T47D (cell line): ENCODE results near the gene FEM1C.
A peak's percentile ranks its signal among the peaks of the same experiment; 100 is the strongest.

Source experiments
- DNase-seq, 2 experiments: peaks; one replicate each; pipeline versions ENCODE4 v3.0.0 to v3.0.0-alpha.2; 2011 to 2012; ENCODE audit warnings: low read depth in 1 of 2, low spot score in 1 of 2
- JUND ChIP-seq: IDR thresholded peaks from 2 replicates; pipeline ENCODE4 v1.6.1; 2012; ENCODE audit warnings: low read depth
- in situ Hi-C: cut with HindIII; loops from 2 replicates; pipeline ENCODE4 v1.10.0; 2016; ENCODE audit warnings: low sequenced_read_pairs, low pct_unique_long_range_greater_than_20kb

Gene FEM1C

DNA sequence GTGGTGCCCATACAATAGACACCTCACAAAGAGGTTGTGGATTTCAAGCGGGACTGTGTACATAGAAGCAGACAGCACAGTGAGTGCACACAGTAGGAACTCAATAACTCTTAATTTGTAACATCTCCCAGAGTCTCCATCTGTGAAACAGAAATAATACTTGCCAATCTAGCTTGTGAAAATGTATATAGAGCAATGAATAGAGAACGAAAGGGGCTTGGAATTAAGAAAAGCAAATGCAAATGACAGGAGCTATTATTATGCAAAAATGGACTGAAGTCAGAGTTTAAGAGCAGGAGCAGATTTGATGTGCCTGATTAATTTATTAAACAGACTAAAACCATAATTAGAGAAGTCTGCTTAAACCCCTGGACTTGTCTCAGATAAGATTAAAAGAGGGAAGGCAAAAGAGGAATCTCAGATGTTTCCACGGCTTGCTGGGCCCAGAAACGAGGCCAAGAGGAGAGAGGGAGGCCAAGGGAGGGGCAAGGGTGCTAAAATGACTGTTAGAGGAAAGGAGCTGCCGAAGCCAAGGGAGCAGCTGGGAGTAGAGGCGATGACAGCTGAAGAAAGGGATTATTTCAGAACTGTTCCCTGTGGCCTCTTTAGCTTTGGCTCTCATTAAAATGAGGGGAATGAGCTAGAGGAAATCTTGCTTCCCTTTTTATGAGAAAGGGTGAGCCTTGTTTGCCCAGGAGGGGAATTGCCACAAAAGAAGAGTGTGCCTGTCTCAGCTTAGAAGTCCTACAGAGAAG, 72.1 kb downstream of the FEM1C start:
- TF ChIP-seq JUND, result no peak
- in situ Hi-C loops, result no loop called here
- DNase-seq, result no peak

DNA sequence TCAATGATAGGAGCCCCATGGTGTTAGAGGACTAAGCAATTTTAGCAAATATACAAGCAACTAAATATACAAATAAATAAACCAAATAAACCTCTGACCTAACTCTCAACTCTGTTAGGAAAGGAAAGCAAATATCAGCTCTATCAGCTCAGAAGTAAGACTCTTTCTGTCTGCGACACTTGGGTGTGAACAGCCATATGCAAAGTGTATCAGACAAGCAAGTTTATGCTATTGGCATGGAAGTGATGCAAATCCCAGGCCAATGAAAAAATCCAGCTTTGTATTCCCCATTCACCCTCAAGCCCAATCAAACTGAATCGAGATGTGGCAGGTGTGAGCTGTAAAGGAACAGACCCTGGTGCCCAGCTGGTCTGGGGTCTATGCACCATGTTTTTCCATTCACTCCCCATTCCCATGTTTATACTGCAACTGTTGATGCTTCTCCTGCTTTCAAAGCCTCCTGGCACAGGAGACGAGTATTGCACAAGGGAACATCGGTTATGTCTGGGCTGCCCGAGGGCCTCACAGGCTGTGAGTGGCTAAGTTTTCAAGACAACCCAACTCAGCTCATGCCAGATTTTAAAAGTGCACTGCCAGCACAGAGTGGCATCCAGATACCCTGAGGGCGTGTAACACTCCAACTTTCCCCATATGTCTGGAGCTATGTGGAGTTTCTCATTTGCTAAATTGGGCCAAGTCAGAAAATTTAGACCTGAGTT, 73.1 kb downstream of the FEM1C start:
- in situ Hi-C loops, result no loop called here

DNA sequence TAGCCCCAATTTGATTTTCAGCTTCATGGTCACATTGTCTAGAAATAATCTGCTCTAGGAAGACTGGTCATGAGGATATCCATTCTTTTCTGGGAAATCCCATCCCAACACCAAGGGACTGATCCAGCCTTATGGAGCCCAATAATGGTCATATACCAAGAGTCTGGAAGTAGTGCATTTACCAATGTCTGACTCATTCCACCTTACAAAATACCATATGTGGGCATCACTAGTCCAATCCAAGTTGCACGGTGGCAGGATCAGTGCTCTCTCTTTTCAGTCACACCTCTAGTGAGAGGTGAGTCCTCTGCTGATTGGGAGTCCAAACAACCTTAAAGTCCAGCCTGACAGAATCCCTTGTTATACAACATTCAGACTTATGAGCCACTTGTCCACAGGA, 73.7 kb downstream of the FEM1C start:
- DNase-seq, result no peak
- no peak for TF ChIP-seq JUND
- in situ Hi-C loops, result no loop called here

More for the DNA sequence above, 73.1 kb downstream of the FEM1C start:
- TF ChIP-seq JUND, result no peak
- DNase-seq, result peak in 1 of 2 experiments; percentile 65
